GM23338 (cell line): Measurements from ENCODE around the gene SPINT2. TPM values are rescaled to one million over a fixed set of nuclear protein-coding genes. Genes with fewer than 3 reads are reported as not detected.
A peak's percentile ranks its signal among the peaks of the same experiment; 100 is the strongest.

Experiments
- ATAC-seq: fragments of 200-7000 bp; cut with Tn5 transposase; 3 replicates; pipeline ENCODE4 v1.9.1; 2020
- DNase-seq: peaks from one replicate; pipeline ENCODE4 v3.0.0-alpha.2; 2015; ENCODE audit warnings: low spot score
- H2AFZ ChIP-seq: fragments of 200-600 bp; sonication (generic); 2 replicates; pipeline ENCODE4 v1.8.0; 2016; ENCODE audit warnings: antibody characterized with exemption, mild to moderate bottlenecking, moderate library complexity
- H3F3A ChIP-seq: fragments of 200-600 bp; sonication (generic); replicated peaks from 2 replicates; pipeline ENCODE4 v1.8.0; 2017; ENCODE audit warnings: antibody characterized with exemption, mixed run types, low read depth
- H3K27ac ChIP-seq: fragments of 200-600 bp; sonication (generic); 2 replicates; pipeline ENCODE4 v1.6.1; 2016; ENCODE audit warnings: low read depth
- H3K27me3 ChIP-seq: fragments of 200-600 bp; sonication (generic); 2 replicates; pipeline ENCODE4 v1.8.0; 2016; ENCODE audit warnings: mild to moderate bottlenecking, mixed run types, moderate library complexity; ENCODE audit not compliant: insufficient read depth
- H3K36me3 ChIP-seq: fragments of 200-600 bp; sonication (generic); 2 replicates; pipeline ENCODE4 v1.8.0; 2016; ENCODE audit warnings: mild to moderate bottlenecking; ENCODE audit not compliant: insufficient read depth
- H3K4me1 ChIP-seq: fragments of 200-600 bp; sonication (generic); 2 replicates; pipeline ENCODE4 v1.8.0; 2016; ENCODE audit warnings: mild to moderate bottlenecking, moderate library complexity; ENCODE audit not compliant: insufficient read depth
- H3K4me2 ChIP-seq: fragments of 200-600 bp; sonication (generic); 2 replicates; pipeline ENCODE4 v1.7.1; 2017; ENCODE audit warnings: mixed run types
- H3K4me3 ChIP-seq: fragments of 200-600 bp; sonication (generic); 2 replicates; pipeline ENCODE4 v1.6.1; 2016; ENCODE audit warnings: mixed run types
- H3K79me2 ChIP-seq: fragments of 200-600 bp; sonication (generic); replicated peaks from 2 replicates; pipeline ENCODE4 v1.8.0; 2017; ENCODE audit warnings: mild to moderate bottlenecking; ENCODE audit not compliant: insufficient read depth
- H3K9me2 ChIP-seq: fragments of 200-600 bp; sonication (generic); 2 replicates; pipeline ENCODE4 v1.8.0; 2017; ENCODE audit not compliant: insufficient read depth
- H4K20me1 ChIP-seq: fragments of 200-600 bp; sonication (generic); replicated peaks from 2 replicates; pipeline ENCODE4 v1.8.0; 2017; ENCODE audit warnings: mild to moderate bottlenecking; ENCODE audit not compliant: insufficient read depth
- H3K27ac Mint-ChIP-seq: 2 replicates; pipeline ENCODE4 v1.8.0; 2020; ENCODE audit warnings: inconsistent platforms, mild to moderate bottlenecking, moderate library complexity, mixed read lengths
- H3K27me3 Mint-ChIP-seq: 3 replicates; pipeline ENCODE4 v1.8.0; 2022; ENCODE audit warnings: low read depth, mild to moderate bottlenecking, moderate library complexity, mixed read lengths, inconsistent platforms; ENCODE audit not compliant: insufficient read depth, poor library complexity
- H3K36me3 Mint-ChIP-seq: 3 replicates; pipeline ENCODE4 v1.8.0; 2021; ENCODE audit warnings: low read depth, mild to moderate bottlenecking, inconsistent platforms, moderate library complexity, mixed read lengths
- H3K4me1 Mint-ChIP-seq: 3 replicates; pipeline ENCODE4 v1.8.0; 2020; ENCODE audit warnings: mild to moderate bottlenecking, inconsistent platforms, mixed read lengths
- H3K4me3 Mint-ChIP-seq: 3 replicates; pipeline ENCODE4 v1.8.0; 2021; ENCODE audit warnings: moderate library complexity, mild to moderate bottlenecking, inconsistent platforms, mixed read lengths
- H3K9me3 Mint-ChIP-seq: 3 replicates; pipeline ENCODE4 v1.8.0; 2020; ENCODE audit warnings: moderate library complexity, mild to moderate bottlenecking, inconsistent platforms, mixed read lengths
- CREB1 ChIP-seq: fragments of 250-450 bp; sonication (Bioruptor Pico); IDR thresholded peaks from 2 replicates; pipeline ENCODE4 v1.5.0; 2020; ENCODE audit warnings: low read depth, mild to moderate bottlenecking, moderate library complexity
- ETS1 ChIP-seq: IDR thresholded peaks from 2 replicates; pipeline ENCODE4 v1.6.1; 2016; ENCODE audit warnings: antibody characterized with exemption
- EZH2 ChIP-seq: fragments of 200-600 bp; sonication (generic); IDR thresholded peaks from one replicate; pipeline ENCODE4 v1.8.0; 2017; ENCODE audit warnings: antibody characterized with exemption, mild to moderate bottlenecking, low read depth; ENCODE audit not compliant: unreplicated experiment
- EZH2phosphoT487 ChIP-seq: fragments of 200-600 bp; sonication (generic); IDR thresholded peaks from one replicate; pipeline ENCODE4 v1.8.1; 2018; ENCODE audit warnings: antibody characterized with exemption; ENCODE audit not compliant: unreplicated experiment
- JUNB ChIP-seq: IDR thresholded peaks from one replicate; pipeline ENCODE4 v1.6.1; 2016; ENCODE audit warnings: antibody characterized with exemption; ENCODE audit not compliant: unreplicated experiment
- POLR2AphosphoS5 ChIP-seq: IDR thresholded peaks from 2 replicates; pipeline ENCODE4 v1.6.1; 2016; ENCODE audit warnings: antibody characterized with exemption, low read depth
- REST ChIP-seq: IDR thresholded peaks from one replicate; pipeline ENCODE4 v1.6.1; 2018; ENCODE audit warnings: antibody characterized with exemption; ENCODE audit not compliant: unreplicated experiment
- ZNF114 ChIP-seq: fragments of 250-450 bp; sonication (Bioruptor Pico); IDR thresholded peaks from 2 replicates; pipeline ENCODE4 v1.5.0; 2020; ENCODE audit warnings: mild to moderate bottlenecking, moderate library complexity
- ZNF331 ChIP-seq: fragments of 250-450 bp; sonication (Bioruptor Pico); IDR thresholded peaks from 2 replicates; pipeline ENCODE4 v1.5.0; 2020; ENCODE audit warnings: low read depth, mild to moderate bottlenecking, moderate library complexity
- ZNF462 ChIP-seq: fragments of 250-450 bp; sonication (Bioruptor Pico); IDR thresholded peaks from 2 replicates; pipeline ENCODE4 v1.5.0; 2020; ENCODE audit warnings: mild to moderate bottlenecking, moderate library complexity
- polyA plus RNA-seq: library from polyadenylated mRNA; unstranded; fragments of >200 nt; fragmentation: Nextera tagmentation; extraction: Ambion mirVana; gene quantifications from 2 replicates; pipeline ENCODE4 v1.2.1, GENCODE V29; 2016
- total RNA-seq: library from RNA; depleted of rRNA; stranded (reverse); fragments of >200 nt; shearing (Covaris generic); gene quantifications from 2 replicates; pipeline ENCODE4 v1.2.3, GENCODE V29; 2014

SPINT2 gene
- total and polyA plus RNA-seq, 2 experiments from 2014 or later, result 319 to 468 TPM

- H3K4me2 ChIP-seq, result peak overlapping the region; percentile 95
- H3K4me3 ChIP-seq, result peak overlapping the region; percentile 82
- no peaks in the 10 kb centered on the region for H3K9me2 ChIP-seq
- Mint-ChIP-seq H3K27ac (peak overlapping the region; percentile 95), H3K4me3 (peak overlapping the region; percentile 94), H3K27me3 (peaks cover 10% of the 10 kb centered on the region), H3K4me1 (peaks cover 10% of the 10 kb centered on the region), H3K9me3 (no peaks in the 10 kb centered on the region; the same call in 2 of the 3 replicates), H3K36me3 (no peaks in the 10 kb centered on the region)
- H4K20me1 ChIP-seq, result no peaks in the 10 kb centered on the region; the same call in 1 of the 2 replicates
- no peaks in the 10 kb centered on the region for H3K27me3 ChIP-seq
- H3K79me2 ChIP-seq, result no peaks in the 10 kb centered on the region
- peak overlapping the region; percentile 78; the same call in 1 of the 2 replicates for H3K27ac ChIP-seq
- ATAC-seq (peak; percentile 55), DNase-seq (peak; percentile 99)
- H3F3A ChIP-seq, result 0 out of 2 replicates have a peak, but pooled peaks cover 5% of the 10 kb centered on the region
- peaks cover 10% of the 10 kb centered on the region for H3K4me1 ChIP-seq
- no peaks in the 10 kb centered on the region; the same call in 1 of the 2 replicates for H3K36me3 ChIP-seq
- peak overlapping the region; percentile 99 for H2AFZ ChIP-seq
- no peak for TF ChIP-seq JUNB
- no peak for TF ChIP-seq EZH2phosphoT487
- TF ChIP-seq ETS1, result 0 out of 2 replicates have a peak, but pooled peaks have one; percentile 13
- no peak for TF ChIP-seq EZH2
- TF ChIP-seq REST, result no peak
- TF ChIP-seq POLR2AphosphoS5, result peak; percentile 52
Observed at GRCh38 chr19:38336638-38337359, 72.4 kb downstream of the SPINT2 start.

- no peaks in the 10 kb centered on the region for H3K36me3 Mint-ChIP-seq
- no peak for ATAC-seq
- no peaks in the 10 kb centered on the region for H3K79me2 ChIP-seq
- peak overlapping the region; percentile 94 for H3K4me3 Mint-ChIP-seq
- H3K4me1 ChIP-seq, result peaks cover 10% of the 10 kb centered on the region
- H3K27me3 Mint-ChIP-seq, result peaks cover 10% of the 10 kb centered on the region
- H3K27ac ChIP-seq, result no peak overlapping the region
- DNase-seq, result no peak
- no peaks in the 10 kb centered on the region; the same call in 1 of the 2 replicates for H3K36me3 ChIP-seq
- peak overlapping the region; percentile 82 for H3K4me3 ChIP-seq
- no peak overlapping the region for H3K27ac Mint-ChIP-seq
- H3K4me2 ChIP-seq, result peak overlapping the region; percentile 89
- H3K27me3 ChIP-seq, result no peaks in the 10 kb centered on the region
- H2AFZ ChIP-seq, result peak overlapping the region; percentile 95
- peaks cover 10% of the 10 kb centered on the region for H3K4me1 Mint-ChIP-seq
- H3K9me2 ChIP-seq, result no peaks in the 10 kb centered on the region
- 0 out of 2 replicates have a peak, but pooled peaks cover 5% of the 10 kb centered on the region for H3F3A ChIP-seq
- H3K9me3 Mint-ChIP-seq, result no peaks in the 10 kb centered on the region; the same call in 2 of the 3 replicates
- no peaks in the 10 kb centered on the region; the same call in 1 of the 2 replicates for H4K20me1 ChIP-seq
- TF ChIP-seq POLR2AphosphoS5 (no peak), ZNF114 (CRISPR knock-in tag) (no peak), ZNF331 (CRISPR knock-in tag) (no peak), CREB1 (CRISPR knock-in tag) (no peak), ZNF462 (CRISPR knock-in tag) (no peak), EZH2 (no peak)
Observed at GRCh38 chr19:38337360-38337653, 72.9 kb downstream of the SPINT2 start.
